Kidney tubule cell (primary cell): ENCODE measurements around the gene TARS3.

ENCODE experiments used
- DNase-seq: peaks from one replicate; pipeline ENCODE4 v3.0.0-alpha.2; 2018; ENCODE audit warnings: low spot score

TARS3 gene

GRCh38 chr15:101621961-101622360 lies 102.3 kb downstream of the TARS3 start:
- no peak for DNase-seq

- no peak for DNase-seq
Measured at GRCh38 chr15:101620671-101621070, 103.6 kb downstream of the TARS3 start.

- DNase-seq: no peak
Measured at GRCh38 chr15:101619615-101619865, 104.7 kb downstream of the TARS3 start.

GRCh38 chr15:101618851-101619614 lies 105.2 kb downstream of the TARS3 start:
- no peak for DNase-seq

- no peak for DNase-seq
Measured at GRCh38 chr15:101618076-101618475, 106.2 kb downstream of the TARS3 start.

- DNase-seq: no peak
Measured at GRCh38 chr15:101617390-101617965, 106.8 kb downstream of the TARS3 start.

- peak; percentile 78 for DNase-seq
Measured at GRCh38 chr15:101615986-101616848, 108.1 kb downstream of the TARS3 start.

GRCh38 chr15:101615414-101615985 lies 108.8 kb downstream of the TARS3 start:
- no peak for DNase-seq

- no peak for DNase-seq
Measured at GRCh38 chr15:101614761-101615160, 109.5 kb downstream of the TARS3 start.

- peak; percentile 2 for DNase-seq
Measured at GRCh38 chr15:101614001-101614585, 110.2 kb downstream of the TARS3 start.

GRCh38 chr15:101613130-101614000 lies 110.9 kb downstream of the TARS3 start:
- DNase-seq: peak; percentile 77

GRCh38 chr15:101612676-101613075 lies 111.6 kb downstream of the TARS3 start:
- no peak for DNase-seq

GRCh38 chr15:101611580-101612299 lies 112.5 kb downstream of the TARS3 start:
- no peak for DNase-seq

GRCh38 chr15:101611007-101611406 lies 113.3 kb downstream of the TARS3 start:
- DNase-seq: no peak

GRCh38 chr15:101610611-101611000 lies 113.7 kb downstream of the TARS3 start:
- no peak for DNase-seq

GRCh38 chr15:101609742-101610610 lies 114.3 kb downstream of the TARS3 start:
- DNase-seq: no peak

GRCh38 chr15:101608201-101608600 lies 116.1 kb downstream of the TARS3 start:
- no peak for DNase-seq

GRCh38 chr15:101607108-101607507 lies 117.2 kb downstream of the TARS3 start:
- no peak for DNase-seq

- no peak for DNase-seq
Measured at GRCh38 chr15:101604124-101604874, 120.0 kb downstream of the TARS3 start.
